T-helper 1 cell treated with Interleukin-12 subunit alpha and Interleukin-12 subunit beta and Interleukin-4 antibody, amounts not matched to agents 30 μg/mL and 1 μg/mL, for 36 hours (primary cell): ENCODE measurements around the gene URB1.

Experiments
- H3K27ac Mint-ChIP-seq: one replicate; pipeline ENCODE4 v1.8.0; 2021; ENCODE audit warnings: mild to moderate bottlenecking, mixed read lengths
- H3K27me3 Mint-ChIP-seq: one replicate; pipeline ENCODE4 v1.8.0; 2021; ENCODE audit warnings: low read depth, mixed read lengths
- H3K36me3 Mint-ChIP-seq: one replicate; pipeline ENCODE4 v1.8.0; 2021; ENCODE audit warnings: low read depth, mixed read lengths
- H3K4me1 Mint-ChIP-seq: one replicate; pipeline ENCODE4 v1.8.0; 2021; ENCODE audit warnings: low read depth, mixed read lengths
- H3K4me3 Mint-ChIP-seq: one replicate; pipeline ENCODE4 v1.8.0; 2021; ENCODE audit warnings: mild to moderate bottlenecking, moderate library complexity, mixed read lengths
- H3K9me3 Mint-ChIP-seq: one replicate; pipeline ENCODE4 v1.8.0; 2021; ENCODE audit warnings: mixed read lengths

Gene URB1

GRCh38 chr21:32333953-32334673, 58.7 kb downstream of the URB1 start:
- H3K4me3 Mint-ChIP-seq: no peak overlapping the region
- no peak overlapping the region for H3K27ac Mint-ChIP-seq
- no peaks in the 10 kb centered on the region for H3K9me3 Mint-ChIP-seq
- H3K36me3 Mint-ChIP-seq: peaks cover 56% of the 10 kb centered on the region
- H3K4me1 Mint-ChIP-seq: peaks cover 2% of the 10 kb centered on the region
- no peaks in the 10 kb centered on the region for H3K27me3 Mint-ChIP-seq

GRCh38 chr21:32332463-32332951, 60.3 kb downstream of the URB1 start:
- Mint-ChIP-seq H3K4me1 (peaks cover 2% of the 10 kb centered on the region), H3K4me3 (no peak overlapping the region), H3K27me3 (no peaks in the 10 kb centered on the region), H3K36me3 (peaks cover 51% of the 10 kb centered on the region), H3K27ac (no peak overlapping the region), H3K9me3 (no peaks in the 10 kb centered on the region)

GRCh38 chr21:32331444-32332305, 61.1 kb downstream of the URB1 start:
- Mint-ChIP-seq H3K27ac (no peak overlapping the region), H3K9me3 (no peaks in the 10 kb centered on the region), H3K27me3 (no peaks in the 10 kb centered on the region), H3K36me3 (peaks cover 50% of the 10 kb centered on the region), H3K4me1 (peaks cover 2% of the 10 kb centered on the region), H3K4me3 (no peak overlapping the region)

- H3K4me1 Mint-ChIP-seq: peaks cover 2% of the 10 kb centered on the region
- H3K9me3 Mint-ChIP-seq: no peaks in the 10 kb centered on the region
- peaks cover 51% of the 10 kb centered on the region for H3K36me3 Mint-ChIP-seq
- no peaks in the 10 kb centered on the region for H3K27me3 Mint-ChIP-seq
- no peak overlapping the region for H3K27ac Mint-ChIP-seq
- H3K4me3 Mint-ChIP-seq: no peak overlapping the region
Measured at GRCh38 chr21:32330784-32331311, 62.0 kb downstream of the URB1 start.

GRCh38 chr21:32329776-32330175, 63.0 kb downstream of the URB1 start:
- Mint-ChIP-seq H3K4me1 (peaks cover 2% of the 10 kb centered on the region), H3K27me3 (no peaks in the 10 kb centered on the region), H3K4me3 (no peak overlapping the region), H3K9me3 (no peaks in the 10 kb centered on the region), H3K27ac (no peak overlapping the region), H3K36me3 (peaks cover 51% of the 10 kb centered on the region)

GRCh38 chr21:32329331-32329730, 63.5 kb downstream of the URB1 start:
- Mint-ChIP-seq H3K36me3 (peaks cover 54% of the 10 kb centered on the region), H3K4me3 (no peak overlapping the region), H3K9me3 (no peaks in the 10 kb centered on the region), H3K27ac (no peak overlapping the region), H3K27me3 (no peaks in the 10 kb centered on the region), H3K4me1 (peaks cover 2% of the 10 kb centered on the region)

GRCh38 chr21:32328595-32328994, 64.2 kb downstream of the URB1 start:
- H3K4me3 Mint-ChIP-seq: no peak overlapping the region
- peaks cover 55% of the 10 kb centered on the region for H3K36me3 Mint-ChIP-seq
- peaks cover 2% of the 10 kb centered on the region for H3K4me1 Mint-ChIP-seq
- no peaks in the 10 kb centered on the region for H3K27me3 Mint-ChIP-seq
- no peak overlapping the region for H3K27ac Mint-ChIP-seq
- H3K9me3 Mint-ChIP-seq: no peaks in the 10 kb centered on the region

- H3K36me3 Mint-ChIP-seq: peaks cover 41% of the 10 kb centered on the region
- no peaks in the 10 kb centered on the region for H3K4me1 Mint-ChIP-seq
- H3K27me3 Mint-ChIP-seq: no peaks in the 10 kb centered on the region
- no peaks in the 10 kb centered on the region for H3K9me3 Mint-ChIP-seq
- H3K4me3 Mint-ChIP-seq: no peak overlapping the region
- H3K27ac Mint-ChIP-seq: no peak overlapping the region
Measured at GRCh38 chr21:32325706-32326105, 67.1 kb downstream of the URB1 start.

GRCh38 chr21:32322676-32323075, 70.1 kb downstream of the URB1 start:
- Mint-ChIP-seq H3K4me3 (no peak overlapping the region), H3K27me3 (no peaks in the 10 kb centered on the region), H3K4me1 (no peaks in the 10 kb centered on the region), H3K9me3 (no peaks in the 10 kb centered on the region), H3K27ac (no peak overlapping the region), H3K36me3 (peaks cover 49% of the 10 kb centered on the region)

- H3K27ac Mint-ChIP-seq: no peak overlapping the region
- H3K27me3 Mint-ChIP-seq: no peaks in the 10 kb centered on the region
- peaks cover 47% of the 10 kb centered on the region for H3K36me3 Mint-ChIP-seq
- no peaks in the 10 kb centered on the region for H3K4me1 Mint-ChIP-seq
- no peaks in the 10 kb centered on the region for H3K9me3 Mint-ChIP-seq
- H3K4me3 Mint-ChIP-seq: no peak overlapping the region
Measured at GRCh38 chr21:32322103-32322502, 70.7 kb downstream of the URB1 start.

- Mint-ChIP-seq H3K4me3 (no peak overlapping the region), H3K9me3 (no peaks in the 10 kb centered on the region), H3K27ac (no peak overlapping the region), H3K36me3 (peaks cover 43% of the 10 kb centered on the region), H3K27me3 (no peaks in the 10 kb centered on the region), H3K4me1 (no peaks in the 10 kb centered on the region)
Measured at GRCh38 chr21:32321480-32321879, 71.3 kb downstream of the URB1 start.

- H3K9me3 Mint-ChIP-seq: no peaks in the 10 kb centered on the region
- no peaks in the 10 kb centered on the region for H3K27me3 Mint-ChIP-seq
- no peak overlapping the region for H3K27ac Mint-ChIP-seq
- no peaks in the 10 kb centered on the region for H3K4me1 Mint-ChIP-seq
- H3K36me3 Mint-ChIP-seq: peaks cover 40% of the 10 kb centered on the region
- H3K4me3 Mint-ChIP-seq: no peak overlapping the region
Measured at GRCh38 chr21:32320726-32321125, 72.1 kb downstream of the URB1 start.

GRCh38 chr21:32320059-32320458, 72.8 kb downstream of the URB1 start:
- Mint-ChIP-seq H3K27ac (no peak overlapping the region), H3K4me3 (no peak overlapping the region), H3K36me3 (peaks cover 34% of the 10 kb centered on the region), H3K4me1 (no peaks in the 10 kb centered on the region), H3K9me3 (no peaks in the 10 kb centered on the region), H3K27me3 (no peaks in the 10 kb centered on the region)

GRCh38 chr21:32319012-32319411, 73.8 kb downstream of the URB1 start:
- H3K27me3 Mint-ChIP-seq: no peaks in the 10 kb centered on the region
- H3K36me3 Mint-ChIP-seq: peaks cover 25% of the 10 kb centered on the region
- no peak overlapping the region for H3K27ac Mint-ChIP-seq
- no peaks in the 10 kb centered on the region for H3K4me1 Mint-ChIP-seq
- H3K4me3 Mint-ChIP-seq: no peak overlapping the region
- H3K9me3 Mint-ChIP-seq: no peaks in the 10 kb centered on the region

- peaks cover 23% of the 10 kb centered on the region for H3K36me3 Mint-ChIP-seq
- no peak overlapping the region for H3K27ac Mint-ChIP-seq
- H3K4me3 Mint-ChIP-seq: no peak overlapping the region
- no peaks in the 10 kb centered on the region for H3K9me3 Mint-ChIP-seq
- no peaks in the 10 kb centered on the region for H3K4me1 Mint-ChIP-seq
- no peaks in the 10 kb centered on the region for H3K27me3 Mint-ChIP-seq
Measured at GRCh38 chr21:32317726-32318125, 75.1 kb downstream of the URB1 start.
